K562 (cell line): ENCODE data around the gene PLA2G2C. TPM values are rescaled to one million over a fixed set of nuclear protein-coding genes. Genes with fewer than 3 reads are reported as not detected.

Experiments used
- BRCA1 ChIP-seq, 2 experiments: fragments of 450-650 bp in 1 of 2; sonication (generic) in 1 of 2; formaldehyde crosslinking in 1 of 2; IDR thresholded peaks; 2 replicates each; pipeline versions ENCODE4 v1.5.0 to v1.6.1; 2017 to 2020; ENCODE audit warnings: mild to moderate bottlenecking in 1 of 2, missing genetic modification reagents in 1 of 2
- CREB3L1 ChIP-seq: fragments of 450-650 bp; IDR thresholded peaks from 2 replicates; pipeline ENCODE4 v1.6.1; 2014; ENCODE audit warnings: low read depth, mild to moderate bottlenecking, moderate library complexity, borderline replicate concordance
- CTCF ChIP-seq, 3 experiments: IDR thresholded peaks in 2 of 3; conservative IDR thresholded peaks in 1 of 3; 2 replicates each; pipeline ENCODE4 v1.5.1; 2011 to 2012; ENCODE audit warnings: low read length in 3 of 3, mild to moderate bottlenecking in 3 of 3, control low read depth in 2 of 3, improper control_type of control experiment in 1 of 3, inconsistent platforms in 1 of 3, low read depth in 1 of 3, mixed read lengths in 1 of 3, moderate library complexity in 1 of 3; ENCODE audit not compliant: insufficient read depth in 2 of 3
- CUX1 ChIP-seq: fragments of 200-800 bp; sonication (Bioruptor generic); IDR thresholded peaks from 2 replicates; pipeline ENCODE4 v1.6.1; 2016; ENCODE audit warnings: missing genetic modification characterization, missing compliant biosample characterization
- EWSR1 ChIP-seq: fragments of 450-650 bp; IDR thresholded peaks from 2 replicates; pipeline ENCODE4 v1.6.1; 2018; ENCODE audit warnings: borderline replicate concordance, mild to moderate bottlenecking, low read depth, moderate library complexity; ENCODE audit not compliant: partially characterized antibody
- HDAC8 ChIP-seq: fragments of 450-650 bp; IDR thresholded peaks from 2 replicates; pipeline ENCODE4 v1.6.1; 2016; ENCODE audit warnings: mild to moderate bottlenecking, missing genetic modification characterization, moderate library complexity, missing compliant biosample characterization
- HNRNPLL ChIP-seq: fragments of 200-400 bp; formaldehyde crosslinking; IDR thresholded peaks from 2 replicates; pipeline ENCODE4 v1.6.1; 2017; ENCODE audit warnings: low read length, low read depth, mild to moderate bottlenecking; ENCODE audit not compliant: poor library complexity, severe bottlenecking
- LEF1 ChIP-seq: fragments of 450-650 bp; IDR thresholded peaks from 2 replicates; pipeline ENCODE4 v1.6.1; 2016; ENCODE audit warnings: mild to moderate bottlenecking
- MYNN ChIP-seq, 2 experiments: sonication (generic); formaldehyde crosslinking in 1 of 2; IDR thresholded peaks; 2 replicates each; pipeline versions ENCODE4 v1.5.0 to v1.6.1; 2016 to 2020; ENCODE audit warnings: antibody characterized with exemption in 1 of 2, missing genetic modification reagents in 1 of 2
- PHF8 ChIP-seq: fragments of 200-600 bp; sonication (generic); IDR thresholded peaks from 2 replicates; pipeline ENCODE4 v1.6.1; 2012; ENCODE audit warnings: mixed run types, mild to moderate bottlenecking, inconsistent platforms, low read length, moderate library complexity, borderline replicate concordance
- SP1 ChIP-seq: sonication (generic); formaldehyde crosslinking; IDR thresholded peaks from 2 replicates; pipeline ENCODE4 v1.8.1; 2022; ENCODE audit warnings: mild to moderate bottlenecking, missing genetic modification reagents
- TAF7 ChIP-seq: fragments of 450-650 bp; IDR thresholded peaks from 2 replicates; pipeline ENCODE4 v1.6.1; 2016; ENCODE audit warnings: missing genetic modification characterization, missing compliant biosample characterization
- TEAD4 ChIP-seq, 2 experiments: sonication (generic) in 1 of 2; formaldehyde crosslinking in 1 of 2; IDR thresholded peaks; 2 replicates each; pipeline versions ENCODE4 v1.6.1 to v1.8.0; 2012 to 2022; ENCODE audit warnings: borderline replicate concordance in 1 of 2, inconsistent platforms in 1 of 2, low read length in 1 of 2, mild to moderate bottlenecking in 1 of 2, missing genetic modification reagents in 1 of 2
- ZBTB1 ChIP-seq: sonication (generic); formaldehyde crosslinking; IDR thresholded peaks from 2 replicates; pipeline ENCODE4 v1.8.1; 2023; ENCODE audit warnings: missing genetic modification reagents, low read depth, mild to moderate bottlenecking, borderline replicate concordance
- ZFX ChIP-seq: sonication (generic); formaldehyde crosslinking; IDR thresholded peaks from 2 replicates; pipeline ENCODE4 v1.8.0; 2022; ENCODE audit warnings: mild to moderate bottlenecking, missing genetic modification reagents, moderate library complexity
- polyA plus RNA-seq, 8 experiments: library from polyadenylated mRNA; depleted of rRNA in 4 of 8; stranded (reverse) in 5 of 8; unstranded in 3 of 8; fragments of >200 nt; fragmentation: Nextera tagmentation in 2 of 8; fragmentation: Illumina TruSeq in 1 of 8; extraction: Ambion mirVana in 2 of 8; extraction: Trizol in 1 of 8; gene quantifications; 2 replicates each; pipeline versions ENCODE4 v1.2.1 to v1.2.3, GENCODE V29; 2011 to 2014; ENCODE audit warnings: inconsistent platforms in 1 of 8, missing spikeins in 1 of 8
- total RNA-seq, 7 experiments: library from RNA; depleted of rRNA in 6 of 7; stranded (reverse); fragments of >200 nt in 6 of 7; fragmentation: Illumina TruSeq in 2 of 7; extraction: Trizol in 2 of 7; gene quantifications; 2 replicates each; pipeline versions ENCODE4 v1.2.1 to v1.2.3, GENCODE V29; 2011 to 2021; ENCODE audit warnings: low replicate concordance in 1 of 7

Gene PLA2G2C
- total and polyA plus RNA-seq, 9 of the 15 experiments (the other 6 are each of a cell fraction or from before 2014, with no cell fraction given) = 0.14 to 0.49 (median 0.21) TPM

- TF ChIP-seq SP1 (CRISPR knock-in tag) (peak; percentile 57), HDAC8 (tag) (no peak), TEAD4 (IDR thresholded peaks at IDR 0.05; ENCODE audit: low read length) (0 out of 2 replicates have a peak, but pooled peaks have one; percentile 19), TEAD4 (CRISPR knock-in tag; IDR thresholded peaks at IDR 0.05; ENCODE audit: borderline replicate concordance) (no peak), HNRNPLL (peak; percentile 88), PHF8 (peak; percentile 54; the same call in 1 of the 2 replicates), CTCF (IDR thresholded peaks at IDR 0.05 in 2 of 3, conservative IDR thresholded peaks at IDR 0.05 in 1 of 3; ENCODE audit: insufficient read depth in 2 of 3, low read depth in 1 of 3, low read length in 3 of 3) (peak in 1 of 3 experiments; percentile 5; a peak in 1 of 6 replicates), EWSR1 (no peak), BRCA1 (IDR thresholded peaks at IDR 0.05) (no peak), BRCA1 (CRISPR knock-in tag; IDR thresholded peaks at IDR 0.05) (peak; percentile 48; the same call in 1 of the 2 replicates), ZBTB1 (CRISPR knock-in tag) (peak; percentile 59; the same call in 1 of the 2 replicates), LEF1 (peak; percentile 89; the same call in 1 of the 2 replicates), MYNN (IDR thresholded peaks at IDR 0.05) (peak; percentile 12; the same call in 1 of the 2 replicates), MYNN (CRISPR knock-in tag; IDR thresholded peaks at IDR 0.05) (no peak), TAF7 (tag) (peak; percentile 23; the same call in 1 of the 2 replicates), CUX1 (no peak), CREB3L1 (0 out of 2 replicates have a peak, but pooled peaks have one; percentile 23), ZFX (CRISPR knock-in tag) (peak; percentile 90)
Measured at GRCh38 chr1:20185834-20186782, at the start of gene PLA2G2C, which contains the start of gene UBXN10 (continued).
